H9 (cell line): ENCODE data around the gene SLC22A31. TPM values are rescaled to one million over a fixed set of nuclear protein-coding genes. Genes with fewer than 3 reads are reported as not detected.
"Not testable (repeated sequence)": the region's sequence is repeated elsewhere in the genome, so short reads cannot be mapped to it uniquely, and the experiment has no call there.

Experiments used
- DNase-seq: peaks from one replicate; pipeline ENCODE4 v3.0.0-alpha.2; 2017
- H2AFZ ChIP-seq: one replicate; pipeline ENCODE4 v1.6.1; 2013; ENCODE audit warnings: mild to moderate bottlenecking, low read length, control low read depth, moderate library complexity
- H2AK5ac ChIP-seq: 2 replicates; pipeline ENCODE4 v1.6.1; 2013; ENCODE audit warnings: low read length, control low read depth, mixed read lengths; ENCODE audit not compliant: insufficient read length
- H2BK120ac ChIP-seq: one replicate; pipeline ENCODE4 v1.6.1; 2013; ENCODE audit warnings: low read depth, mild to moderate bottlenecking, low read length, control low read depth, inconsistent platforms; ENCODE audit not compliant: poor library complexity, severe bottlenecking
- H2BK12ac ChIP-seq: 2 replicates; pipeline ENCODE4 v1.6.1; 2013; ENCODE audit warnings: low read length, control low read depth, mixed read lengths, low read depth; ENCODE audit not compliant: insufficient read length
- H2BK15ac ChIP-seq: 2 replicates; pipeline ENCODE4 v1.6.1; 2013; ENCODE audit warnings: low read depth, low read length, control low read depth
- H2BK20ac ChIP-seq: one replicate; pipeline ENCODE4 v1.6.1; 2013; ENCODE audit warnings: low read depth, mild to moderate bottlenecking, low read length, control low read depth, inconsistent platforms; ENCODE audit not compliant: poor library complexity, severe bottlenecking
- H2BK5ac ChIP-seq: 2 replicates; pipeline ENCODE4 v1.6.1; 2013; ENCODE audit warnings: low read length, control low read depth, mixed read lengths; ENCODE audit not compliant: insufficient read length
- H3K14ac ChIP-seq: 2 replicates; pipeline ENCODE4 v1.6.1; 2013; ENCODE audit warnings: low read length, control low read depth; ENCODE audit not compliant: insufficient read depth
- H3K18ac ChIP-seq: 2 replicates; pipeline ENCODE4 v1.6.1; 2013; ENCODE audit warnings: low read depth, mild to moderate bottlenecking, mixed read lengths, low read length, control low read depth; ENCODE audit not compliant: insufficient read length
- H3K23ac ChIP-seq: 2 replicates; pipeline ENCODE4 v1.6.1; 2013; ENCODE audit warnings: low read length, control low read depth, mixed read lengths, low read depth; ENCODE audit not compliant: insufficient read length
- H3K23me2 ChIP-seq: 2 replicates; pipeline ENCODE4 v1.6.1; 2013; ENCODE audit warnings: low read depth, mild to moderate bottlenecking, mixed read lengths, low read length, control low read depth; ENCODE audit not compliant: insufficient read length, poor library complexity, severe bottlenecking
- H3K27ac ChIP-seq: 2 replicates; pipeline ENCODE4 v1.5.1; 2013; ENCODE audit warnings: low read length, control low read depth, mixed read lengths, low read depth; ENCODE audit not compliant: insufficient read length
- H3K27me3 ChIP-seq: 2 replicates; pipeline ENCODE4 v1.6.1; 2013; ENCODE audit warnings: low read length, control low read depth, inconsistent platforms; ENCODE audit not compliant: insufficient read depth
- H3K4ac ChIP-seq: 2 replicates; pipeline ENCODE4 v1.6.1; 2013; ENCODE audit warnings: low read depth, mild to moderate bottlenecking, control low read depth, inconsistent platforms, low read length, moderate library complexity
- H3K4me1 ChIP-seq: 2 replicates; pipeline ENCODE4 v1.6.1; 2013; ENCODE audit warnings: low read length, control low read depth, inconsistent platforms; ENCODE audit not compliant: insufficient read depth
- H3K4me2 ChIP-seq: 2 replicates; pipeline ENCODE4 v1.6.1; 2013; ENCODE audit warnings: low read length, control low read depth, mixed read lengths; ENCODE audit not compliant: insufficient read length, insufficient read depth
- H3K56ac ChIP-seq: 2 replicates; pipeline ENCODE4 v1.6.1; 2013; ENCODE audit warnings: low read depth, mild to moderate bottlenecking, mixed read lengths, low read length, control low read depth; ENCODE audit not compliant: insufficient read length
- H3K79me1 ChIP-seq: 2 replicates; pipeline ENCODE4 v1.6.1; 2013; ENCODE audit warnings: low read depth, mild to moderate bottlenecking, moderate library complexity, low read length, control low read depth, inconsistent platforms; ENCODE audit not compliant: insufficient read depth, poor library complexity, severe bottlenecking
- H3K79me2 ChIP-seq: 2 replicates; pipeline ENCODE4 v1.6.1; 2013; ENCODE audit warnings: low read length, control low read depth, inconsistent platforms; ENCODE audit not compliant: insufficient read depth
- H3K9ac ChIP-seq: 2 replicates; pipeline ENCODE4 v1.6.1; 2013; ENCODE audit warnings: low read length, control low read depth, mixed read lengths; ENCODE audit not compliant: insufficient read length; ENCODE audit errors: extremely low read depth
- H3K9me3 ChIP-seq: one replicate; pipeline ENCODE4 v1.6.1; 2013; ENCODE audit warnings: low read depth, low read length, inconsistent platforms; ENCODE audit not compliant: control insufficient read depth
- H3T11ph ChIP-seq: one replicate; pipeline ENCODE4 v1.6.1; 2013; ENCODE audit warnings: mild to moderate bottlenecking, low read length, control low read depth, inconsistent platforms
- H4K20me1 ChIP-seq: one replicate; pipeline ENCODE4 v1.6.1; 2013; ENCODE audit not compliant: control insufficient read depth, insufficient read length, insufficient read depth
- H4K5ac ChIP-seq: 2 replicates; pipeline ENCODE4 v1.6.1; 2013; ENCODE audit warnings: low read depth, mild to moderate bottlenecking, mixed read lengths, low read length, control low read depth; ENCODE audit not compliant: insufficient read length
- H4K8ac ChIP-seq: replicated peaks from 2 replicates; pipeline ENCODE4 v1.6.1; 2013; ENCODE audit warnings: low read length, control low read depth, mixed read lengths, low read depth; ENCODE audit not compliant: insufficient read length
- H4K91ac ChIP-seq: 2 replicates; pipeline ENCODE4 v1.6.1; 2013; ENCODE audit warnings: low read depth, mild to moderate bottlenecking, moderate library complexity, mixed read lengths, low read length, control low read depth; ENCODE audit not compliant: insufficient read length
- H3K27ac Mint-ChIP-seq, 3 experiments: 2 replicates in 2 of 3; 3 replicates in 1 of 3; pipeline ENCODE4 v1.8.0; 2020 to 2021; ENCODE audit warnings: mixed read lengths in 3 of 3, mild to moderate bottlenecking in 1 of 3, moderate library complexity in 1 of 3
- H3K27me3 Mint-ChIP-seq: 2 replicates; pipeline ENCODE4 v1.8.0; 2021; ENCODE audit warnings: low read depth, mild to moderate bottlenecking, moderate library complexity, mixed read lengths
- H3K36me3 Mint-ChIP-seq, 3 experiments: 2 replicates in 2 of 3; 3 replicates in 1 of 3; pipeline ENCODE4 v1.8.0; 2020 to 2021; ENCODE audit warnings: low read depth in 3 of 3, mixed read lengths in 3 of 3; ENCODE audit not compliant: insufficient read depth in 1 of 3
- H3K4me1 Mint-ChIP-seq, 2 experiments: 2 replicates each; pipeline ENCODE4 v1.8.0; 2020; ENCODE audit warnings: mixed read lengths in 2 of 2
- H3K4me3 Mint-ChIP-seq, 2 experiments: 2 replicates in 1 of 2; 3 replicates in 1 of 2; pipeline ENCODE4 v1.8.0; 2020 to 2021; ENCODE audit warnings: mild to moderate bottlenecking in 2 of 2, mixed read lengths in 2 of 2, moderate library complexity in 1 of 2
- H3K9me3 Mint-ChIP-seq, 2 experiments: 2 replicates in 1 of 2; 3 replicates in 1 of 2; pipeline ENCODE4 v1.8.0; 2020; ENCODE audit warnings: mild to moderate bottlenecking in 2 of 2, mixed read lengths in 2 of 2, moderate library complexity in 1 of 2
- CTCF ChIP-seq: fragments of 200-600 bp; sonication (generic); conservative IDR thresholded peaks from 3 replicates; pipeline ENCODE4 v1.8.0; 2021; ENCODE audit warnings: antibody characterized with exemption, mild to moderate bottlenecking
- WGBS: extraction: QIAGEN DNeasy Blood & Tissue Kit; methylation state at CpG from one replicate; pipeline ENCODE4 v1.1.7; 2013; ENCODE audit warnings: missing lambda C conversion rate, low lambda C conversion rate, mixed read lengths; ENCODE audit not compliant: insufficient read length; ENCODE audit errors: extremely low coverage; 5-methylcytosine and 5-hydroxymethylcytosine counted together
- total RNA-seq: library from RNA; stranded (reverse); gene quantifications from 2 replicates; pipeline ENCODE4 v1.2.1, GENCODE V29; 2021

The SLC22A31 gene
- total RNA-seq, 1 experiment from 2014 or later, result 7.7 TPM

DNA sequence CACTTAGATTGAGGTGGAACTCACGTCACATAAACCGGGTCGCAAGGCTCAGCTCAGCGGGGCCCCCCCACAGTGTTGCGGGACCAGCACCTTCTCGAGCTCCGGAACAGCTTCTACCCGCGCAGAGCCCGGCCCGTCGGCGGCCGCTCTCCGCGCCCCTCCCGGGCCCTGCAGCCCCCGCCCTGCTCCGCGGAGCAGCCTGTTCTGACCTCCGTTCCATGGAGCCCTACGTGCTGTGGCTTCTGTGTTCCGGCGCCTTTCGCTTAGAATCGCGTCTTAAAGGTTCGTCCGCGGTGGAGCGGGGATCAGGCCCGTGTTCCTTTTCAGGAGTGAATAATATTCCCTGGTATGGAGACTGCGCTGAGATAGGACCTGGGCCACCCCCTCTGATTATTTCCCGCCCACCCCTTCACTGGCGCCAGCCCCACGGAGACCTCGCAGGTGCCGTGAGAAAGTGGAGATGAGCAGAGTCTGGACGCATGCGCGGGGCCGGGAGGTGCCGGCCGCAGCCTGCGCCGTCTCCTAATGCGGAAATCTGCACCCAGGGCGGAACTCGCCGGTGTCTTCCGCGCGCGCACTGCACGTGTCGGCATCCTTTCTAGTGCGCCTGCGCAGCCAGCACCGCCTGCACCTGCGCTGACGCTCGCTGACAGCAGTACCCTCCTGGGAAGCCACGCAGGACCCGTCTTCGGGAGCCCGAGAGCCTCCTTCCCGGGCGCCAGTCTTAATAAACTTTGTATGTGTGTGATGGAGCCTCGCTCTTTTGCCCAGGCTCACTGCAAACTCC, 48.1 kb upstream of the SLC22A31 start:
- Mint-ChIP-seq H3K4me1 (no peaks in the 10 kb centered on the region), H3K36me3 (peaks cover 0 to 7% (median 0%) of the 10 kb centered on the region in 3 experiments; a peak in 2 of 7 replicates), H3K9me3 (peaks cover 2 to 3% of the 10 kb centered on the region in 2 experiments; a peak in 2 of 5 replicates), H3K4me3 (peak overlapping the region; percentile 66 to 85), H3K27me3 (peaks cover 22% of the 10 kb centered on the region), H3K27ac (no peak overlapping the region)
- Histone ChIP-seq H3K4ac (no peak overlapping the region), H4K8ac (no peak overlapping the region), H3K79me2 (no peaks in the 10 kb centered on the region), H3K23ac (no peak overlapping the region), H4K5ac (no peak overlapping the region), H3K27me3 (no peaks in the 10 kb centered on the region), H3K23me2 (peaks cover 3% of the 10 kb centered on the region), H2BK15ac (no peak overlapping the region), H2BK120ac (no peak overlapping the region), H3K4me1 (no peaks in the 10 kb centered on the region), H3K9ac (no peak overlapping the region), H2AK5ac (no peak overlapping the region), H3K79me1 (no peaks in the 10 kb centered on the region), H2AFZ (no peak overlapping the region), H3T11ph (no peak overlapping the region), H4K20me1 (no peaks in the 10 kb centered on the region), H4K91ac (no peak overlapping the region), H2BK12ac (no peak overlapping the region), H3K18ac (no peak overlapping the region), H3K14ac (no peak overlapping the region), H3K27ac (no peak overlapping the region), H3K56ac (no peak overlapping the region), H3K4me2 (peak overlapping the region; percentile 75), H3K9me3 (no peaks in the 10 kb centered on the region), H2BK5ac (no peak overlapping the region), H2BK20ac (no peak overlapping the region)
- DNase-seq, result no peak
- WGBS, result no CpG with 5 or more reads among the region's 69 CpGs
- TF ChIP-seq CTCF, result no peak

GRCh38 chr16:89247734-89248075, 47.4 kb upstream of the SLC22A31 start:
- not testable (repeated sequence) for H4K5ac ChIP-seq, H2BK20ac ChIP-seq, H2AK5ac ChIP-seq, H3K4ac ChIP-seq, DNase-seq, H3T11ph ChIP-seq, H2BK15ac ChIP-seq, H3K36me3 Mint-ChIP-seq, H2BK12ac ChIP-seq, H4K8ac ChIP-seq, H3K56ac ChIP-seq, H3K79me1 ChIP-seq, H3K9me3 ChIP-seq, H3K9ac ChIP-seq, H3K27me3 ChIP-seq, H2BK120ac ChIP-seq, H2BK5ac ChIP-seq, H3K27ac Mint-ChIP-seq, H3K27ac ChIP-seq, H4K91ac ChIP-seq, H3K18ac ChIP-seq, H4K20me1 ChIP-seq, H3K23me2 ChIP-seq, H3K14ac ChIP-seq, H3K9me3 Mint-ChIP-seq, H3K4me1 Mint-ChIP-seq, H3K79me2 ChIP-seq, H3K23ac ChIP-seq, H3K4me1 ChIP-seq, H2AFZ ChIP-seq
- H3K4me2 ChIP-seq, result peak overlapping the region; percentile 75
- peaks cover 24% of the 10 kb centered on the region for H3K27me3 Mint-ChIP-seq
- no CpG with 5 or more reads among the region's 45 CpGs for WGBS
- H3K4me3 Mint-ChIP-seq, result peak overlapping the region; percentile 66 to 85
